ENCODE results near the gene CRNN. TPM values are rescaled to one million over a fixed set of nuclear protein-coding genes. Genes with fewer than 3 reads are reported as not detected.

The CRNN gene
- total RNA-seq, 1 experiment from 2014 or later: not detected

Small RNA genes within 50 kb of the gene (small RNA-seq; reads per million reads assigned to genes)
- gene HMGN3P1: not detected

Other genes with a start within 250 kb of the CRNN start
- not detected in 2 replicates for gene HRNR, start 190.1 kb downstream of the CRNN start, total RNA-seq (2014; rRNA removed; shearing (Covaris generic))
- gene FLG, start 89.0 kb downstream of the CRNN start, total RNA-seq (2014; rRNA removed; shearing (Covaris generic)): 0.03 TPM in 1 of 2 replicates, not detected in the other
- gene FLG2, start 54.3 kb downstream of the CRNN start, total RNA-seq (2014; rRNA removed; shearing (Covaris generic)): not detected in 2 replicates
- gene LCE5A, start 96.5 kb upstream of the CRNN start, total RNA-seq (2014; rRNA removed; shearing (Covaris generic)): not detected in 2 replicates
- 0.15 TPM in 1 of 2 replicates, not detected in the other for gene CRCT1, start 100.2 kb upstream of the CRNN start, total RNA-seq (2014; rRNA removed; shearing (Covaris generic))
- gene LCE3E, start 152.5 kb upstream of the CRNN start, total RNA-seq (2014; rRNA removed; shearing (Covaris generic)): not detected in 2 replicates
- not detected in 2 replicates for gene LCE3D, start 166.3 kb upstream of the CRNN start, total RNA-seq (2014; rRNA removed; shearing (Covaris generic))
- not detected in 2 replicates for gene LCE3C, start 186.0 kb upstream of the CRNN start, total RNA-seq (2014; rRNA removed; shearing (Covaris generic))
- not detected in 2 replicates for gene LCE3B, start 199.5 kb upstream of the CRNN start, total RNA-seq (2014; rRNA removed; shearing (Covaris generic))
- gene LCE3A, start 208.8 kb upstream of the CRNN start, total RNA-seq (2014; rRNA removed; shearing (Covaris generic)): not detected in 2 replicates
- gene LCE2D, start 249.1 kb upstream of the CRNN start, total RNA-seq (2014; rRNA removed; shearing (Covaris generic)): not detected in 2 replicates

All from HT-29 (cell line).